ENCODE results near the gene OAS2. TPM values are rescaled to one million over a fixed set of nuclear protein-coding genes. Genes with fewer than 3 reads are reported as not detected.

OAS2 gene
- total and polyA plus RNA-seq, 2 of the 8 experiments (the other 6 are each of a cell fraction or from before 2014, with no cell fraction given) = 0.06 TPM; not detected in 1

GRCh38 chr12:112964915-112965314 is 13.4 kb upstream of the OAS2 start:
- no peaks in the 10 kb centered on the region for H3K79me2 ChIP-seq (ENCODE audit: control insufficient read depth in 1 of 2, insufficient read depth in 2 of 2, low read length in 2 of 2)
- H3K56ac ChIP-seq (replicated peaks; ENCODE audit: insufficient read length, low read depth, low read length) = no peak overlapping the region
- POLR2A ChIA-PET (ENCODE audit: partially characterized antibody) = no interaction called here
- no peak overlapping the region for H2AFZ ChIP-seq (ENCODE audit: low read length)
- H4K5ac ChIP-seq (ENCODE audit: insufficient read length, low read depth, low read length) = no peak overlapping the region
- no peak overlapping the region for H4K8ac ChIP-seq (ENCODE audit: extremely low read depth, insufficient read depth, low read length)
- peaks cover 0 to under 1% of the 10 kb centered on the region in 2 experiments for H4K20me1 ChIP-seq (replicated peaks in 1 of 2; ENCODE audit: control insufficient read depth in 1 of 2, insufficient read depth in 2 of 2, low read length in 2 of 2)
- H3K4me3 ChIP-seq (ENCODE audit: extremely low read depth in 1 of 4, insufficient read depth in 2 of 4, low read depth in 3 of 4, low read length in 4 of 4) = no peak overlapping the region
- H3K9me3 ChIP-seq (ENCODE audit: insufficient read depth in 2 of 2, low read depth in 1 of 2, low read length in 1 of 2) = peaks cover 8 to 10% of the 10 kb centered on the region in 2 experiments; a peak in 3 of 4 replicates
- H4K91ac ChIP-seq (replicated peaks; ENCODE audit: insufficient read length, low read length) = no peak overlapping the region
- no peaks in the 10 kb centered on the region for H3K79me1 ChIP-seq (ENCODE audit: low read depth, low read length)
- no peak overlapping the region for H2BK20ac ChIP-seq (ENCODE audit: low read length)
- H3K4ac ChIP-seq (replicated peaks; ENCODE audit: insufficient read length, low read depth, low read length) = no peak overlapping the region
- DNase-seq (ENCODE audit: low read depth in 1 of 2, low spot score in 2 of 2) (no peak), FAIRE-seq (no peak)
- H2BK12ac ChIP-seq (ENCODE audit: low read depth, low read length) = no peak overlapping the region
- WGBS, 2 experiments (ENCODE audit: extremely low coverage in 1 of 2, insufficient coverage in 1 of 2, insufficient read length in 1 of 2, insufficient replicate concordance in 2 of 2, low coverage in 1 of 2, low lambda C conversion rate in 2 of 2, missing lambda C conversion rate in 1 of 2) = 95% methylated on average over 4 of the region's 4 CpGs; no CpG with 5 or more reads in 1 of the 2 experiments
- no peak overlapping the region for H2BK120ac ChIP-seq (replicated peaks; ENCODE audit: low read depth, low read length)
- H3K4me1 ChIP-seq (replicated peaks in 1 of 4; ENCODE audit: control insufficient read depth in 3 of 4, insufficient read depth in 4 of 4, low read length in 3 of 4) = no peaks in the 10 kb centered on the region
- no peak overlapping the region for H3K23ac ChIP-seq (ENCODE audit: insufficient read length)
- CTCF ChIA-PET (ENCODE audit: partially characterized antibody) = interaction anchor here (1.2 to 2.4 kb wide), 3 partner anchors 10 to 65 kb away, joined by 4 to 8 read pairs (median 5); no protein-coding TSS in a partner anchor
- TF ChIP-seq RNF2 (IDR thresholded peaks at IDR 0.05; ENCODE audit: borderline replicate concordance, low read depth, low read length, missing control alignments, poor library complexity, severe bottlenecking) (no peak), EP300 (IDR thresholded peaks at IDR 0.05; ENCODE audit: borderline replicate concordance in 1 of 2, low read depth in 2 of 2, low read length in 2 of 2) (no peak), GTF2F1 (IDR thresholded peaks at IDR 0.05; ENCODE audit: borderline replicate concordance, low read depth, low read length) (no peak), CBX8 (IDR thresholded peaks at IDR 0.05; ENCODE audit: borderline replicate concordance, low read depth, low read length) (no peak), BRCA1 (IDR thresholded peaks at IDR 0.05; ENCODE audit: low read depth, low read length) (no peak), YY1 (IDR thresholded peaks at IDR 0.05; ENCODE audit: low read depth, low read length) (no peak)
- no peak overlapping the region for H3K14ac ChIP-seq (ENCODE audit: insufficient read length)
- no peak overlapping the region for H3K9ac ChIP-seq (replicated peaks in 1 of 4; ENCODE audit: extremely low read depth in 1 of 4, low read depth in 3 of 4, low read length in 3 of 4)
- no peaks in the 10 kb centered on the region for H3K23me2 ChIP-seq (ENCODE audit: low read depth, low read length)
- H2BK5ac ChIP-seq (ENCODE audit: low read depth, low read length) = no peak overlapping the region
- no peak overlapping the region for H3K18ac ChIP-seq (ENCODE audit: extremely low read depth, low read length)
- no peak overlapping the region for H3K27ac ChIP-seq (ENCODE audit: low read depth, low read length)
- H3K27me3 ChIP-seq (replicated peaks in 1 of 4; ENCODE audit: control insufficient read depth in 3 of 4, extremely low read depth in 1 of 4, insufficient read depth in 3 of 4, low read length in 3 of 4) = peaks cover 0 to under 1% (median 0%) of the 10 kb centered on the region in 4 experiments; a peak in 1 of 7 replicates
- no peak overlapping the region for H2BK15ac ChIP-seq (ENCODE audit: low read length)
- H3K4me2 ChIP-seq (ENCODE audit: insufficient read depth in 1 of 2, low read depth in 2 of 2, low read length in 2 of 2) = no peak overlapping the region
- no peaks in the 10 kb centered on the region for H3K36me3 ChIP-seq (ENCODE audit: control insufficient read depth in 2 of 4, insufficient read depth in 4 of 4, low read length in 3 of 4)
- no peak overlapping the region for H2AK5ac ChIP-seq (ENCODE audit: low read depth, low read length)
